OCI-LY3 (cell line): Measurements from ENCODE around the gene KCNK6.

Experiments used
- H2AFZ ChIP-seq: fragments of 200-600, 300-600 bp; shearing (Covaris generic); 2 replicates; pipeline ENCODE4 v1.6.0; 2014; ENCODE audit warnings: antibody characterized with exemption, low read depth, low read length
- H3K27ac ChIP-seq: fragments of 200-600, 300-600 bp; sonication (generic); 2 replicates; pipeline ENCODE4 v1.5.1; 2014; ENCODE audit warnings: mild to moderate bottlenecking, low read length, moderate library complexity, mixed read lengths
- H3K27me3 ChIP-seq: fragments of 200-600, 300-600 bp; sonication (generic); 2 replicates; pipeline ENCODE4 v1.6.1; 2014; ENCODE audit warnings: low read depth, low read length, mixed read lengths
- H3K36me3 ChIP-seq: fragments of 200-600, 300-600 bp; sonication (generic); replicated peaks from 2 replicates; pipeline ENCODE3; 2014; ENCODE audit warnings: low read depth, low read length, mixed read lengths
- H3K4me1 ChIP-seq: fragments of 300-600, 200-600 bp; sonication (generic); 2 replicates; pipeline ENCODE4 v1.6.1; 2014; ENCODE audit warnings: low read length, mixed read lengths
- H3K4me2 ChIP-seq: fragments of 200-600, 300-600 bp; sonication (generic); 2 replicates; pipeline ENCODE4 v1.6.1; 2014; ENCODE audit warnings: low read length, mixed read lengths
- H3K4me3 ChIP-seq: fragments of 300-600, 200-600 bp; sonication (generic); 2 replicates; pipeline ENCODE4 v1.5.1; 2014; ENCODE audit warnings: antibody characterized with exemption, mild to moderate bottlenecking, low read length, moderate library complexity
- H3K79me2 ChIP-seq: fragments of 300-600, 200-600 bp; shearing (Covaris generic); 2 replicates; pipeline ENCODE4 v1.6.1; 2014; ENCODE audit warnings: mild to moderate bottlenecking, low read length, mixed read lengths
- H3K9ac ChIP-seq: fragments of 300-600, 200-600 bp; shearing (Covaris generic); 2 replicates; pipeline ENCODE4 v1.6.0; 2014; ENCODE audit warnings: mild to moderate bottlenecking, low read length, moderate library complexity
- H3K9me3 ChIP-seq: fragments of 200-600, 300-600 bp; shearing (Covaris generic); 2 replicates; pipeline ENCODE4 v1.6.1; 2014; ENCODE audit warnings: low read length, mixed read lengths; ENCODE audit not compliant: insufficient read depth
- H4K20me1 ChIP-seq: fragments of 200-600, 300-600 bp; sonication (generic); 2 replicates; pipeline ENCODE4 v1.6.1; 2016; ENCODE audit warnings: low read length, mixed read lengths; ENCODE audit not compliant: insufficient read depth
- EZH2phosphoT487 ChIP-seq: fragments of 200-600 bp; shearing (Covaris generic); IDR thresholded peaks from 2 replicates; pipeline ENCODE4 v1.6.1; 2018; ENCODE audit warnings: antibody characterized with exemption, mixed run types, low read depth
- TF ChIP-seq, protein P1 (sequence below): fragments of 200-600, 300-600 bp; sonication (generic); IDR thresholded peaks from 2 replicates; pipeline ENCODE4 v1.5.1; 2014; ENCODE audit warnings: antibody characterized with exemption, low read length, low read depth

KCNK6 gene

DNA sequence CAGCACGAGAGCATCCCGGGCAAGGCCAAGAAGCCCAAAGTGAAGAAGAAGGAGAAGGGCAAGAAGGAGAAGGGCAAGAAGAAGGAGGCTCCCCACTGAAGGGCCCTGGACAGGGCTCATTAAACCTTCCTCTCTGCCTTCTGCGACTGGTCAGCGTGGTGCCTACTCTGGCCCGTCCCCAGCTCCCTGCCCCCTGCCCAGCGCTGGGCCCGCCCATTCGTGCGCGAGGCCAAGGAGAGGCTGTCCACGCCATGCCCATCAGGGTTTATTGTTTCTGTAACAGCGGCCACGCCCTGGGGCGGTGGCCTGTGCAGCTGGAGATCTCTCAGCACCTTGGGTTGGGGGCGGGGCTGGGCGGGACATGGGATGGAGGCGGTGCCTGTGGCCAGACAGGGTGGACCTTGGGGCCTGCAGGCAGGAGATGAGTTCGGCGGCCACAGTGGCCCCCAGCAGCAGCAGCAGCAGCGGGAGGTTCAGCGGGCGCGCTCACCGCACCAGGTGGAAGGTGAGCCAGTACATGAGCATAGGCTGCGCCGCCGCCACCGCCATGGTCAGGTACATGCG lies 14.7 kb upstream of the KCNK6 start:
- Histone ChIP-seq H3K9me3 (no peaks in the 10 kb centered on the region), H3K4me1 (no peaks in the 10 kb centered on the region), H3K79me2 (no peaks in the 10 kb centered on the region), H2AFZ (no peak overlapping the region), H3K9ac (no peak overlapping the region), H3K4me3 (no peak overlapping the region), H3K4me2 (no peak overlapping the region), H3K27ac (no peak overlapping the region), H3K36me3 (peaks cover 6% of the 10 kb centered on the region), H3K27me3 (no peaks in the 10 kb centered on the region), H4K20me1 (peaks cover 4% of the 10 kb centered on the region; the same call in 1 of the 2 replicates)
- TF ChIP-seq, protein P1, sequence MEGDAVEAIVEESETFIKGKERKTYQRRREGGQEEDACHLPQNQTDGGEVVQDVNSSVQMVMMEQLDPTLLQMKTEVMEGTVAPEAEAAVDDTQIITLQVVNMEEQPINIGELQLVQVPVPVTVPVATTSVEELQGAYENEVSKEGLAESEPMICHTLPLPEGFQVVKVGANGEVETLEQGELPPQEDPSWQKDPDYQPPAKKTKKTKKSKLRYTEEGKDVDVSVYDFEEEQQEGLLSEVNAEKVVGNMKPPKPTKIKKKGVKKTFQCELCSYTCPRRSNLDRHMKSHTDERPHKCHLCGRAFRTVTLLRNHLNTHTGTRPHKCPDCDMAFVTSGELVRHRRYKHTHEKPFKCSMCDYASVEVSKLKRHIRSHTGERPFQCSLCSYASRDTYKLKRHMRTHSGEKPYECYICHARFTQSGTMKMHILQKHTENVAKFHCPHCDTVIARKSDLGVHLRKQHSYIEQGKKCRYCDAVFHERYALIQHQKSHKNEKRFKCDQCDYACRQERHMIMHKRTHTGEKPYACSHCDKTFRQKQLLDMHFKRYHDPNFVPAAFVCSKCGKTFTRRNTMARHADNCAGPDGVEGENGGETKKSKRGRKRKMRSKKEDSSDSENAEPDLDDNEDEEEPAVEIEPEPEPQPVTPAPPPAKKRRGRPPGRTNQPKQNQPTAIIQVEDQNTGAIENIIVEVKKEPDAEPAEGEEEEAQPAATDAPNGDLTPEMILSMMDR: no peak
- TF ChIP-seq EZH2phosphoT487: no peak

DNA sequence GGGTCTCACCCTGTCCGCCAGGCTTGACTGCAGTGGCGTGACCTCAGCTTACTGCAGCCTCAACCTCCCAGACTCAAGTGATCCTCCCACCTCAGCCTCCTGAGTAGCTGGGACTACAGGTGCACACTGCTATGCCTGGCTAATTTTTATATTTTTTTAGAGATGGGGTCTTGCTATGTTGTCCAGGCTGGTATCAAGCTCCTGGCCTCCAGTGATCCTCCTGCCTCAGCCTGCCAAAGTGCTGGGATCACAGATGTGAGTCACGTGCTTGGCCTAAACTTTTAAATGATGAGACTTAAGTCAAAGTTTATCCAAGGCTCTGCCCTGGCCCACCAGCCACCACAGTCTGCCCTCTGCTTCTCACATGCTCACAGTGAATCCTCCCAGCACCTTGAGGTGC lies 13.4 kb upstream of the KCNK6 start:
- no peak overlapping the region for H3K9ac ChIP-seq
- H3K4me2 ChIP-seq: no peak overlapping the region
- H3K4me1 ChIP-seq: no peaks in the 10 kb centered on the region
- no peak overlapping the region for H3K27ac ChIP-seq
- H3K27me3 ChIP-seq: no peaks in the 10 kb centered on the region
- peaks cover 6% of the 10 kb centered on the region for H3K36me3 ChIP-seq
- no peaks in the 10 kb centered on the region for H3K79me2 ChIP-seq
- no peak for TF ChIP-seq EZH2phosphoT487
- TF ChIP-seq, protein P1: no peak
- H2AFZ ChIP-seq: no peak overlapping the region
- peaks cover 4% of the 10 kb centered on the region; the same call in 1 of the 2 replicates for H4K20me1 ChIP-seq
- H3K9me3 ChIP-seq: no peaks in the 10 kb centered on the region
- H3K4me3 ChIP-seq: no peak overlapping the region

GRCh38 chr19:38307076-38307475 lies 12.6 kb upstream of the KCNK6 start:
- H3K9ac ChIP-seq: no peak overlapping the region
- H3K27me3 ChIP-seq: no peaks in the 10 kb centered on the region
- peaks cover 4% of the 10 kb centered on the region; the same call in 1 of the 2 replicates for H4K20me1 ChIP-seq

GRCh38 chr19:38307597-38307996 lies 12.0 kb upstream of the KCNK6 start:
- Histone ChIP-seq H3K9ac (no peak overlapping the region), H3K36me3 (peaks cover 6% of the 10 kb centered on the region), H3K9me3 (no peaks in the 10 kb centered on the region), H3K4me3 (no peak overlapping the region), H2AFZ (no peak overlapping the region), H3K27ac (no peak overlapping the region), H3K79me2 (no peaks in the 10 kb centered on the region), H3K4me2 (no peak overlapping the region), H3K27me3 (no peaks in the 10 kb centered on the region), H3K4me1 (0 out of 2 replicates have a peak, but pooled peaks cover 3% of the 10 kb centered on the region), H4K20me1 (peaks cover 4% of the 10 kb centered on the region; the same call in 1 of the 2 replicates)
- TF ChIP-seq, protein P1: no peak
- no peak for TF ChIP-seq EZH2phosphoT487

More at GRCh38 chr19:38307076-38307475, 12.6 kb upstream of the KCNK6 start:
- Histone ChIP-seq H3K9me3 (no peaks in the 10 kb centered on the region), H2AFZ (no peak overlapping the region), H3K27ac (no peak overlapping the region), H3K79me2 (no peaks in the 10 kb centered on the region), H3K4me3 (no peak overlapping the region), H3K4me1 (no peaks in the 10 kb centered on the region), H3K36me3 (peaks cover 6% of the 10 kb centered on the region), H3K4me2 (no peak overlapping the region)
- no peak for TF ChIP-seq EZH2phosphoT487
- TF ChIP-seq, protein P1: no peak
